Measurements from ENCODE around the gene PCDH9. TPM values are rescaled to one million over a fixed set of nuclear protein-coding genes. Genes with fewer than 3 reads are reported as not detected.
A peak's percentile ranks its signal among the peaks of the same experiment; 100 is the strongest.

PCDH9 gene
- polyA plus RNA-seq, 3 donors from 2014 or later, result 0.56 to 0.77 TPM; not detected in 1

DNA sequence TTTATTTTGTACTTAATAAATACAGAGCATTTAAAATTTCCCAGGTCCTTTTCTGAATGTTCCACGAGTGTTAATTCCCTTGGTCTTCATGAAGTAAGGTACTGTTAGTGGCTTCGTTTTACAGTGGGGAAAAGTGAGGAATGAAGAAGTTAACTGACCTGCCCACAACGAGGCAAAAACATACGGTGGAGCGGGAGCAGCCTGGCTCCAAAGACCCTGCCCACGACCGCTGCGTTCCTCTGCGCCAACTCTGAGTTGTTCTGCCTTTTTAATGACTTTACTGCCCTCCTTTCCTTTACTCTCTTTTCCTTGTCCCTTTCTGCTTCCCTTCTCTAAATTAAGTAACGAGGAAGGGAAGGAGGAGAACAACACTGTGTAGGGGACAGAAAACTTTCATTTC lies 392.9 kb downstream of the PCDH9 start:
- Mint-ChIP-seq H3K27me3 (ENCODE audit: low read depth in 3 of 3) (no peaks in the 10 kb centered on the region), H3K36me3 (no peaks in the 10 kb centered on the region), H3K9me3 (peaks cover 1 to 33% (median 15%) of the 10 kb centered on the region in 6 donors), H3K4me1 (no peaks in the 10 kb centered on the region), H3K4me3 (no peak overlapping the region), H3K27ac (peak overlapping the region in 1 of 6 donors; percentile 16)
- DNase-seq, result no peak

DNA sequence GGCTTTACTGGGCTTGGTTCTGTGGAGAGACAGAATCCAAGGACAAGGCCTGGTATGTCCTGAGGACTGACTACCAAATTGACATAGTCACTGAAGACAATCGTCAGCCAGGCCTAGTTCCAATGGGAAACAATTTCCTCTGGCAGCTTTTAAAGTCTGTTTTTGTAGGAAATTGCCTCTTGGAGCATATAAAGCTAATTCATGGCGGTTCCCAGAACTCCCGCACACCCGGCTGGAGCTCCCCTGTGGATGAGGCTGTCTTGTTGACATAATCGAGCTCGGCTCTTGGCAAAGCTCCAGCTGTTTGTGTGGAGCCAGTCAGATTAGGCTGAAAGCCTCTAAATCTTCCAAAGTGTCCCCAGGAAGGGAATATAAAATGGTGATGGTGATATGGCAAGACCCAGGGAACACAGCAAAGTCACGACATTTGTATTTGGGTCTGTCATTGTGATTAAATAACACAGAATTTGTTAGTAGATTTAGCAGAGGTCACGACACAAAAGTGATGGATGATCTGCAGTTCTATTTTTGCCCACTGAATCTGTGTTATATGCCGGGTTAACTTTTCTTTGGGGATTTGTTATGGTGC lies 395.0 kb downstream of the PCDH9 start:
- Mint-ChIP-seq H3K4me1 (no peaks in the 10 kb centered on the region), H3K27ac (no peak overlapping the region), H3K4me3 (no peak overlapping the region), H3K36me3 (no peaks in the 10 kb centered on the region), H3K9me3 (peaks cover 0 to 32% (median 12%) of the 10 kb centered on the region in 6 donors), H3K27me3 (ENCODE audit: low read depth in 3 of 3) (no peaks in the 10 kb centered on the region)
- DNase-seq, result no peak

DNA sequence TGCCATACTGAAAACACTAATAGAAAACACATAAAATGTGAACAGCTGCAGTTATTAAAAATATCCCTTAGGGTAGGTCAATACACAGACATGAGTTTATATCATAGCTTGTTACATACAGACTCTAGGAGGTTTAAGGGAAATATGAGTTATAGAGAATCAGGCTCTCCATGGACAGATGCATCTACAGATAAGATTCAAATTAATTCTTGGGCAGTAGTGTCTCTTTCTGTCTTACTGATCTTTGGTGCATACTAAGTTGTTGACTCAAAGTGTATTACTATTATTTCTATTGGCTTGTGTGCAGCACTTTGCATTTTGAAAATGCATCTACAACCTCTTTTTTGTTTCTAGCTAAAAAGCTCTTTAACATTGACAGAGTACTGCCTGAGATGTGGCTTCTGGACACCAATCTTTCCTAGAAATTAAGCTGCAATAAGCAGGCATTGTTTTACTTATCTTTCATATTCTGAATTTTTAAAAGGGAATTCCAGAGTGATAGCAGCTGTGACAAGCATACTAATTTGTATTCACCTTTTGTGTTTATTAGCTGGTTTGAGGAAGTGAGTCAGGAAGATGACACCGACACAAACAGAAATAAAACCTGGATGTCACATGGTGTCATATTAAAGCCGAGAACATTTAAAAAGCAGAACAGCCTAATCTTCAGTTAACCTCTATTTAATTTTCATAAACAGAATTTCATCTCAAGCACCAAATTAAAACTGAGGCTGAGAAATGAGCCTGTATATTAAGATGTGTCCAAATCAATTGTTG lies 399.0 kb downstream of the PCDH9 start:
- Mint-ChIP-seq H3K27ac (no peak overlapping the region), H3K27me3 (ENCODE audit: low read depth in 3 of 3) (no peaks in the 10 kb centered on the region), H3K9me3 (peaks cover 1 to 31% (median 9%) of the 10 kb centered on the region in 6 donors), H3K4me3 (no peak overlapping the region), H3K4me1 (no peaks in the 10 kb centered on the region), H3K36me3 (no peaks in the 10 kb centered on the region)
- no peak for DNase-seq

DNA sequence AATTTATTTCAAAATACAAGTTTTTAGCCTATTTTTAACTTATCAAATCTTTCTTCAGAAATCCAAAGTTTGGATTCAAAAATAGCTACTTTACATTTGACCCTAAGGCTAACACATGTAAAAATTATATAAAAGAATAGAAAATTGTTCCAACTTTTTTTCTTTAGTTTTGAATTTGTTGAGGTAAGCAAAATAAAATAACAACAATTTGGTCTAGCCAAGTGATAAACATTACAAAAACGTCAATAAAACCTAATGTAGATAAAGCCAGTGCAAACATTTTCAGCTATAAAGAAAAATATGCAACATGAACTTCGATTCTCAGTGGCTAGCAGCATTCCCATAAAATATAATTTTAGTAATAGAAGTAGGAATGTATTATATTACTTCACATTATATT lies 400.3 kb downstream of the PCDH9 start:
- peaks cover 1 to 26% (median 8%) of the 10 kb centered on the region in 6 donors for H3K9me3 Mint-ChIP-seq
- H3K36me3 Mint-ChIP-seq, result no peaks in the 10 kb centered on the region
- H3K27me3 Mint-ChIP-seq (ENCODE audit: low read depth in 3 of 3), result no peaks in the 10 kb centered on the region
- no peak overlapping the region for H3K27ac Mint-ChIP-seq
- H3K4me1 Mint-ChIP-seq, result no peaks in the 10 kb centered on the region
- DNase-seq, result no peak
- H3K4me3 Mint-ChIP-seq, result no peak overlapping the region

DNA sequence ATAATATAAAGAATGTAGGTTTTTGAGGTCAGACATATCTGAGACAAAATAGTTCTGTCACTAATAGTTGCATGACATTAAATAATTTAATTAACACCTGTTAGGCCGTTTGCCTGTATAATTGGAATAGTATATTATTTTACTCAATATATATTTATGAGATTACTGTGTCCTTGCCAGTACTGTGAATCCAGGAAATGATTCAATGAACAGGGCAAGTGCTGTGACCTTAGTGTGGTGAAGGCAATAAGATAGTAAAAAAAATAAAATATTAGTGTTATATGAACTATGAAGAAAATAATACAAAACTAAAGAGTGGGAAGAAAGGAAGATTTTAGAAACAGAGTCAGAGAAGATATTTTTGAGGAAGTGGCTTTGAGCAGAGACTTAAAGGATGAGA lies 403.7 kb downstream of the PCDH9 start:
- no peaks in the 10 kb centered on the region for H3K36me3 Mint-ChIP-seq
- no peak for DNase-seq

DNA sequence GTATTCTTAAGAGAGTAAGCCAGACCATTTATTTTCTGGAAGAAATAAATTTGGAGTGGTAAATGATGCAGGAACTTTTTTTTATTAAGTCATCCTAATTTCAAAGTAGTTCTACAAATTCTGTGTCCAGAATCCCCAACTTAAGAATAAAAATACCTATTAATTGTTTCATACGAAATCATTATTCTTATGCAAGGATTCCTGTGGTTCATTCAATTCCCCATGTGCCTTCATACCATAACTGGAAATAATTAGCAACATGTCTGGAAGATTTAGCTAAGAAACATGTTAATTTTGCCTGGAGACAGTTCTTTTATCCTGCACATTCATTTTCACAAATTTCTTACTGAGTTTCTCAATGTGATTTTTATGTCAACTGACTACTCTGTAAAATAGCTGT lies 408.6 kb downstream of the PCDH9 start:
- no peaks in the 10 kb centered on the region for H3K4me1 Mint-ChIP-seq
- H3K4me3 Mint-ChIP-seq, result no peak overlapping the region
- H3K27me3 Mint-ChIP-seq (ENCODE audit: low read depth in 3 of 3), result no peaks in the 10 kb centered on the region
- H3K27ac Mint-ChIP-seq, result no peak overlapping the region
- no peaks in the 10 kb centered on the region for H3K36me3 Mint-ChIP-seq
- H3K9me3 Mint-ChIP-seq, result peaks cover 0 to 7% (median 3%) of the 10 kb centered on the region in 6 donors
- DNase-seq, result no peak

More for the DNA sequence above, 403.7 kb downstream of the PCDH9 start:
- H3K4me1 Mint-ChIP-seq, result no peaks in the 10 kb centered on the region
- H3K9me3 Mint-ChIP-seq, result peaks cover 1 to 24% (median 6%) of the 10 kb centered on the region in 6 donors
- no peaks in the 10 kb centered on the region for H3K27me3 Mint-ChIP-seq (ENCODE audit: low read depth in 3 of 3)
- no peak overlapping the region for H3K4me3 Mint-ChIP-seq
- no peak overlapping the region for H3K27ac Mint-ChIP-seq

DNA sequence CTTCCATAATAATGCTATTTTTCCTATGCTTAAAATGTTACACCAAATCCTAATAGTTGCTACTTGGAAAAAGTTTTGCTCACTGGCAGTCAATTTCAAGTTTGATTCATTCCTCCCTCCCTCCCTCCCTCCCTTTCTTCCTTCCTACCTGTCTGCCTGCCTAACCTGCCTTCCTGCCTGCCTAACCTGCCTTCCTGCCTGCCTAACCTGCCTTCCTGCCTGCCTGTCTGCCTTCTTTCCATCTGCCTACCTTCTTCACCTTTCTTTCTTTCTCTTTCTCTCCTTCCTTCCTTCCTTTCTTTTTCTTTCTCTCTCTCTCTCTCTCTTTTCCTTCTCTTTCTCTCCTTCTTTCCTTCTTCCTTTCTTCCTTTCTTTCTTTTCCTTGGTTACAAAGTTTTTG lies 418.7 kb downstream of the PCDH9 start:
- Mint-ChIP-seq H3K27me3 (ENCODE audit: low read depth in 3 of 3) (peaks cover 0 to 2% (median 0%) of the 10 kb centered on the region in 3 donors), H3K36me3 (no peaks in the 10 kb centered on the region), H3K27ac (no peak overlapping the region)

DNA sequence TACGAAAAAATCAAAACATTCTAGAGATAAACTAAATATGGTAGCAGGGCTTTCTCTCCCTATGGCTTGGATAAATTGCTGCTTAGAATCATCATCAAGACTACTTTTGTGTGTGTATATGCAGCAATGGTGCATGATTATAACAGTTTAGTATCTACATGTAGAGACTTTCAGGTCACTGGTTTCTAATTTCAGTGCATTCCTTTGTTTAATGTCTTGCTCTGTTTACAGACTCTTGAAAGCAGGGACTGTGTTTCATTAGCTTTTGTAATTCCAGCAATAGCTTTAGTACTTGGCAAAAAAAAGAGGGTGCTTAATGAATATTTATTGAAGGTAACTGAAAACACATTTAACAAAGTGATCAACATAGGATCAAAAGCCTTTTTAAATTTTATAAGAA lies 420.7 kb downstream of the PCDH9 start:
- Mint-ChIP-seq H3K27me3 (ENCODE audit: low read depth in 3 of 3) (peaks cover 0 to 2% (median 0%) of the 10 kb centered on the region in 3 donors), H3K27ac (no peak overlapping the region), H3K4me1 (no peaks in the 10 kb centered on the region), H3K36me3 (no peaks in the 10 kb centered on the region), H3K9me3 (peaks cover 0 to 14% (median 5%) of the 10 kb centered on the region in 6 donors), H3K4me3 (no peak overlapping the region)
- DNase-seq, result no peak

More for the DNA sequence above, 418.7 kb downstream of the PCDH9 start:
- no peak overlapping the region for H3K4me3 Mint-ChIP-seq
- peaks cover 0 to 30% (median 11%) of the 10 kb centered on the region in 6 donors for H3K9me3 Mint-ChIP-seq
- no peaks in the 10 kb centered on the region for H3K4me1 Mint-ChIP-seq
- DNase-seq, result no peak

DNA sequence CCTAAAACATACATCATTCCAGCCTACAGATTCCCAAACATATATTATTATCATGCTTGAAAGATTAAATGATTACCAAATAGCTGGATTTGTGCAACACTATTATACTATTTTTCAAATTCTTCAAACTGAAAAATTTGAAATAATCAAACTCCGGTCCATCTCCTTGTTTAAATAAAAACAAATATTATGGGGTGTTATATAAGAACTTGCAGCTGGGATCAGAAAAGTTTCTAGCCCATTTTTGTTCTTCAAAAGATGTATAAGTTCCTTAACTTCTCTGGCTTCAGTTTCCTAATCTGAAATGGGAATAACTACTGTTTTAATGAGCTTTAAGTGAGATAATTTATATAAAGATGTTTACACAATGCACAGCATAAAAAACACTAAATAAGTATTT lies 422.9 kb downstream of the PCDH9 start:
- Mint-ChIP-seq H3K27me3 (ENCODE audit: low read depth in 3 of 3) (no peaks in the 10 kb centered on the region), H3K4me3 (no peak overlapping the region), H3K36me3 (no peaks in the 10 kb centered on the region), H3K27ac (no peak overlapping the region), H3K4me1 (no peaks in the 10 kb centered on the region), H3K9me3 (peaks cover 0 to 14% (median 6%) of the 10 kb centered on the region in 6 donors)
- no peak for DNase-seq

DNA sequence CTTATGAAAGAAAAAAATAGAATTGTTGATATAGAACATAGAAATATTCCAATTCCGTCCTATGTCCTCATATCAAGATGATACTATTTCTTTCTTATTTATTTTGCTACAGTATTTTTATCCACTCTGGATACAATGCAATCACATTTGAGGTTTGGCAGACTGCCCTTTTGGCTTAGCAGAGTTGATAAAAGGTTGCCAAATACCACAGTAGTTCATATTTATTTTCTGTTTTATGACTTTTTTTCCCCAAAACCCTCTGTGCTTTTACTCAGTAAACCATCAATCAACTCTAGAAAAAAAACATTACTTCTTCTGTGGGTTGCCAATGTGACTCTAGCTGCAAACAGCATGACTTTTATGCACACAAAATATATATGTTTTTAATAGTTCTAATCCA lies 424.5 kb downstream of the PCDH9 start:
- Mint-ChIP-seq H3K4me1 (no peaks in the 10 kb centered on the region), H3K27me3 (ENCODE audit: low read depth in 3 of 3) (no peaks in the 10 kb centered on the region)

DNA sequence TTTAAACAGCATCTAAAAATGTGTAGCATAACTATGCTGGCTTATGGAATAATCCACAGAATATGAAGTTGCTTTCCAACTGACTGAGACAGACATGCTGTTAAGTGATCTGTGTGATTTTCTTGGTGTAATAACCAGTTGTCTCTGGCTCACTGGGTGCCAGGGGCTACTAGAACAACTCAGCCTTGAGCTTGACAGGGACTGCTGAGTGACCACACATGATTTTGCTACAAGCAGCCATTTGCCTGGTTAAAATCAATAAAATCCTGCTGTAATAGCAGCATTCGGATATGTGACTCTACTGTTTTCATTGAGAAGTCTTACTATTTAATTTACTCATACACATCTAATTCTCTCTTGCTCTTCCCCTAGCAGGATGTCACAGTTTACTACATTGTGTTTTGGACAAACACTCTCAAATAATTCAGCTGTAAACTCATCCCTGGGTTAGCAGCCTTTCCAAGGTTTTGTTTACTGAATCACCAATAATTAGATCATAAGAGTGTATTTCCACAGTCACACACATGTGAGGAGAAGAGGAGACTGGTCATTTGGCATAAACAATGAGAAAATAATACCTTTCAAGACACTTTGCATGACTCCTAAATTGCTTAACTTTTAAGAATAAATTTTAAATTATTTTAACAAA lies 426.2 kb downstream of the PCDH9 start:
- H3K36me3 Mint-ChIP-seq, result no peaks in the 10 kb centered on the region
- no peak for DNase-seq
- no peaks in the 10 kb centered on the region for H3K27me3 Mint-ChIP-seq (ENCODE audit: low read depth in 3 of 3)
- no peak overlapping the region for H3K27ac Mint-ChIP-seq
- H3K4me3 Mint-ChIP-seq, result no peak overlapping the region
- H3K4me1 Mint-ChIP-seq, result no peaks in the 10 kb centered on the region
- peaks cover 0 to 13% (median 10%) of the 10 kb centered on the region in 6 donors for H3K9me3 Mint-ChIP-seq

More for the DNA sequence above, 424.5 kb downstream of the PCDH9 start:
- peaks cover 0 to 9% (median 5%) of the 10 kb centered on the region in 6 donors for H3K9me3 Mint-ChIP-seq
- no peak for DNase-seq
- H3K4me3 Mint-ChIP-seq, result no peak overlapping the region
- H3K27ac Mint-ChIP-seq, result no peak overlapping the region
- no peaks in the 10 kb centered on the region for H3K36me3 Mint-ChIP-seq

DNA sequence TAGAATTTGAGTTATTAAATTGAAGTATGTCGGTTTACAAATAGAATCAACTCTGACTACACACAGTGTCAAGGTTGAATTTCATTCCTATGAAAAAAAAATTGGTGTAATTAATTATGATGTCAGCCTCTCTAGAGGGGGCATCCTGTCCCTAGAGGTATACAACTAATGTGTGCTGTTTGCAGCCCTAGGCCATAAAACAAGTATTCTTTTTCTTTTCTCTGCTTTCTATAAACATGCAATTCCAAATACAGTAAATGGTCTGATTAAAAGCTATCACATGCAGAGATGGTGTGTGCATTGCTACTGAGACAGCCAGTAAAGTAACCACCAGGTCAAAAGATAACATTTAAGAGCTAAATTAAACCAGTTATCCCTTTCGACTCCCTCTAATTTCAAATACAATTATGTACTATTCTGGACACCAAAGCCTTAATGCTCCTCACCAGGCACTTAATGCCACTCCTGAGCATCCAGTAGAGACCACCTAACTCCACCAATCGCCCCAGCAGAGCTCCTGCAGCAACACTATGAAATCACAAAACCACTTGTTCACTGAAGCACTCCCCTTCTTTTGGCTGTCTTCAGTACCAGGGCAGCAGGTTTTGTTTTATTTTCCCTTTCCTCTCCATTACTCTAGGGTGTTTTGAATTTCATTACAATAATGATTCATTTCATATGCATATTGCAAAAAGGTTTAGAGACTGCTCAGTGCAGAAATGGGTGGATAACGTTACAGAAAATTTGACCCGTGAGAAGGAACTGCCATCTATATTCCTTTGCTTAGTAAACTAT lies 426.9 kb downstream of the PCDH9 start:
- H3K36me3 Mint-ChIP-seq, result no peaks in the 10 kb centered on the region
- H3K4me3 Mint-ChIP-seq, result no peak overlapping the region
- no peaks in the 10 kb centered on the region for H3K27me3 Mint-ChIP-seq (ENCODE audit: low read depth in 3 of 3)
- no peak for DNase-seq
- no peak overlapping the region for H3K27ac Mint-ChIP-seq
- no peaks in the 10 kb centered on the region for H3K4me1 Mint-ChIP-seq
- H3K9me3 Mint-ChIP-seq, result peaks cover 2 to 20% (median 7%) of the 10 kb centered on the region in 6 donors

DNA sequence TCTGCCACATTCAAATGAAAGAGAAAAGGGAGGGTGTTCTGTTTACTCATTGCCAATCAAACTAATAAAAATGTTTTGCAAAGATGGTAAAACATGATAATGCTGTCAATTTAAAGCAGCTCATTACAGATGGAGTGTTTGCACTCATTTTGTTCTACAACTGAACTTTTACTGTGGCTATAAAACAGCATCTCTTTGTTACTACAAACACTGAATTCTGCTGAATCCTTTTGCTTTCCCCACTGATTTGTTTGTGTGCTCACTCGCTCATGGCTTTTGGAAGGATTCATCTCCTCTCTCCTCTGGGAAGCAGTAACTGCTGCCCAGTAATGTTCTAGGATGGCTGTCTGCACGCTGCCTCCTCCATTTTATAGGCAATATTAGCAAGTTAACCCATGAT lies 434.5 kb downstream of the PCDH9 start:
- no peak overlapping the region for H3K4me3 Mint-ChIP-seq
- H3K4me1 Mint-ChIP-seq, result no peaks in the 10 kb centered on the region
- DNase-seq, result no peak
- H3K27me3 Mint-ChIP-seq (ENCODE audit: low read depth in 3 of 3), result peaks cover 0 to 1% (median 0%) of the 10 kb centered on the region in 3 donors
- no peaks in the 10 kb centered on the region for H3K36me3 Mint-ChIP-seq
- peaks cover 3 to 22% (median 7%) of the 10 kb centered on the region in 6 donors for H3K9me3 Mint-ChIP-seq
- H3K27ac Mint-ChIP-seq, result no peak overlapping the region
